HG03378 (cell line): ENCODE results near the gene SLC25A20.

Source experiments
- ATAC-seq: cut with Tn5 transposase; IDR thresholded peaks from one replicate; pipeline ENCODE4 v1.9.1; 2021; ENCODE audit warnings: mild to moderate bottlenecking, moderate library complexity; ENCODE audit not compliant: unreplicated experiment

SLC25A20 gene

GRCh38 chr3:48897460-48898376, 964 bp downstream of the SLC25A20 start:
- ATAC-seq: no peak

- ATAC-seq: no peak
These were observed 1.7 kb downstream of the SLC25A20 start for GRCh38 chr3:48896936-48897335.

- no peak for ATAC-seq
These were observed 4.2 kb downstream of the SLC25A20 start for GRCh38 chr3:48894516-48894915.

- no peak for ATAC-seq
These were observed 7.1 kb downstream of the SLC25A20 start for GRCh38 chr3:48891606-48892005.

- no peak for ATAC-seq
These were observed 12.9 kb downstream of the SLC25A20 start for GRCh38 chr3:48885753-48886152.

- ATAC-seq: no peak
These were observed 17.0 kb downstream of the SLC25A20 start for GRCh38 chr3:48881652-48882114.

- ATAC-seq: no peak
These were observed 17.7 kb downstream of the SLC25A20 start for GRCh38 chr3:48881006-48881405.

- no peak for ATAC-seq
These were observed 18.7 kb downstream of the SLC25A20 start for GRCh38 chr3:48879994-48880377.

GRCh38 chr3:48879307-48879993, 19.2 kb downstream of the SLC25A20 start:
- no peak for ATAC-seq

GRCh38 chr3:48877671-48878070, 21.0 kb downstream of the SLC25A20 start:
- ATAC-seq: no peak

GRCh38 chr3:48863122-48863521, 35.6 kb downstream of the SLC25A20 start:
- no peak for ATAC-seq

- ATAC-seq: no peak
These were observed 39.5 kb downstream of the SLC25A20 start for GRCh38 chr3:48859206-48859605.

- no peak for ATAC-seq
These were observed 40.0 kb downstream of the SLC25A20 start for GRCh38 chr3:48858709-48859108.

- ATAC-seq: no peak
These were observed 41.0 kb downstream of the SLC25A20 start for GRCh38 chr3:48857641-48858040.

- ATAC-seq: no peak
These were observed 42.2 kb downstream of the SLC25A20 start for GRCh38 chr3:48856469-48856868.

- no peak for ATAC-seq
These were observed 42.8 kb downstream of the SLC25A20 start for GRCh38 chr3:48855681-48856447.

GRCh38 chr3:48852151-48852550, 46.5 kb downstream of the SLC25A20 start:
- ATAC-seq: no peak

- ATAC-seq: no peak
These were observed 47.3 kb downstream of the SLC25A20 start for GRCh38 chr3:48851407-48851806.

- no peak for ATAC-seq
These were observed 49.7 kb downstream of the SLC25A20 start for GRCh38 chr3:48848816-48849515.

GRCh38 chr3:48847504-48848423, 50.9 kb downstream of the SLC25A20 start, which contains the start of gene PRKAR2A:
Gene PRKAR2A, minus strand, starts transcription at chr3:48847874. Its CDS starts 278 bp downstream, at chr3:48847596.
- peak; percentile 76 for ATAC-seq
